Hepatocyte (in vitro differentiated cells): Measurements from ENCODE around the gene AKAP13. TPM values are rescaled to one million over a fixed set of nuclear protein-coding genes. Genes with fewer than 3 reads are reported as not detected.

Source experiments
- DNase-seq: peaks from one replicate; pipeline ENCODE4 v3.0.0-alpha.2; 2016; ENCODE audit warnings: low spot score
- H2AFZ ChIP-seq: fragments of 200-600 bp; sonication (generic); 2 replicates; pipeline ENCODE4 v1.6.0; 2016; ENCODE audit warnings: antibody characterized with exemption, mild to moderate bottlenecking
- H3K27ac ChIP-seq: fragments of 200-600 bp; sonication (generic); 2 replicates; pipeline ENCODE4 v1.5.1; 2016; ENCODE audit warnings: mild to moderate bottlenecking
- H3K27me3 ChIP-seq: fragments of 200-600 bp; sonication (generic); 2 replicates; pipeline ENCODE4 v1.6.1; 2016
- H3K36me3 ChIP-seq: fragments of 200-600 bp; sonication (generic); replicated peaks from 2 replicates; pipeline ENCODE4 v1.5.1; 2016; ENCODE audit warnings: low read depth; ENCODE audit not compliant: insufficient read depth
- H3K4me1 ChIP-seq: fragments of 200-600 bp; sonication (generic); 2 replicates; pipeline ENCODE4 v1.5.1; 2016; ENCODE audit warnings: mild to moderate bottlenecking, moderate library complexity; ENCODE audit not compliant: insufficient read depth
- H3K4me2 ChIP-seq: fragments of 200-600 bp; sonication (generic); 2 replicates; pipeline ENCODE4 v1.6.0; 2016
- H3K4me3 ChIP-seq: fragments of 200-600 bp; sonication (generic); 2 replicates; pipeline ENCODE4 v1.5.1; 2016; ENCODE audit warnings: mild to moderate bottlenecking
- H3K79me2 ChIP-seq: fragments of 200-600 bp; sonication (generic); 2 replicates; pipeline ENCODE4 v1.6.0; 2017; ENCODE audit warnings: mild to moderate bottlenecking
- H3K9me2 ChIP-seq: fragments of 200-600 bp; sonication (generic); replicated peaks from 2 replicates; pipeline ENCODE4 v1.6.0; 2017; ENCODE audit warnings: mild to moderate bottlenecking; ENCODE audit not compliant: insufficient read depth
- H3K9me3 ChIP-seq: fragments of 200-600 bp; sonication (generic); 2 replicates; pipeline ENCODE4 v1.5.1; 2016; ENCODE audit warnings: low read depth, mild to moderate bottlenecking
- H4K20me1 ChIP-seq: fragments of 200-600 bp; sonication (generic); 2 replicates; pipeline ENCODE4 v1.6.0; 2016; ENCODE audit warnings: mild to moderate bottlenecking; ENCODE audit not compliant: insufficient read depth, poor library complexity, severe bottlenecking
- EZH2 ChIP-seq: fragments of 200-600 bp; sonication (generic); IDR thresholded peaks from 2 replicates; pipeline ENCODE4 v1.6.1; 2016; ENCODE audit warnings: antibody characterized with exemption, mild to moderate bottlenecking, borderline replicate concordance
- EZH2phosphoT487 ChIP-seq: fragments of 200-600 bp; sonication (generic); IDR thresholded peaks from one replicate; pipeline ENCODE4 v1.6.1; 2018; ENCODE audit warnings: antibody characterized with exemption, mild to moderate bottlenecking, low read depth, moderate library complexity; ENCODE audit not compliant: unreplicated experiment, severe bottlenecking
- WGBS: methylation state at CpG from one replicate; pipeline ENCODE4 v1.1.6; 2016; ENCODE audit warnings: low lambda C conversion rate; ENCODE audit errors: missing lambda C conversion rate; 5-methylcytosine and 5-hydroxymethylcytosine counted together
- polyA plus RNA-seq: library from polyadenylated mRNA; unstranded; fragments of >200 nt; fragmentation: Nextera tagmentation; extraction: Ambion mirVana; gene quantifications from 2 replicates; pipeline ENCODE4 v1.2.1, GENCODE V29; 2016
- total RNA-seq: library from RNA; depleted of rRNA; stranded (reverse); fragments of >200 nt; gene quantifications from 2 replicates; pipeline ENCODE4 v1.2.3, GENCODE V29; 2014
- TF ChIP-seq, protein P1 (sequence below): fragments of 200-600 bp; sonication (generic); IDR thresholded peaks from 2 replicates; pipeline ENCODE4 v1.5.1; 2016; ENCODE audit warnings: antibody characterized with exemption, mild to moderate bottlenecking; ENCODE audit not compliant: poor library complexity

AKAP13 gene
- total and polyA plus RNA-seq, 2 experiments from 2014 or later: 55.6 to 80.9 TPM

DNA sequence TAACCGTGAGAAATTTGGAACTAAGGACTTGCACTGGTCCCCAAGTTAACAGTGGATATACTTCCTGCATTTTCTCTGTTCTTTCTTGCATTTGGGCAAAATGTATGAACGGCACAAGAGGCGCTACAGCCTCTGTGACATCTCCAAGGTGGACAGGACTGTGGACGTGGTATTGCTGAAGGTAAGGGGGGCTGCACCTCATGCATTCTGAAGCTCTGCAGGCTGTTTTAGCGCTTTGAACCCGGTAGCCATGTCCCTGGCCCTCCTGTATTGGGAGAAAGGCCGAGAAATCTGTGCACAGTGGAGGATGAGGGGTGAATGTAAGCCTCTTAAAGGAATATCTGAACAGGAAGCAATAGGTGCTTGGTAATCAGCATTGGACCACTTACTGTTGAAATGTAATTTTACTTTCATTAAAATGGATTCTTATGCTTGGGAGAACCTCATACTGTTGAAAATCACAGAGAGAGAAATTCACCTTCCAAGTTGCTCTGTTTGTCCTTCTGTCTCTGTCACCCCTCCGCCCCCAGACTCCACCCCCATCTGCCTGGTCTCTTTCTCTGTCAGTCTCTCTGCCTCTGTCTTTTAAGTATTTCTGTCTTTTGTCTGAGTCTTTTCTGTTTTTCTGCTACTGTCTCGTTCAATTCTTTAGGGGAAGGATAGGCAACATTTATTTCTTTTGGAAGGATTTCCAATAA, 239.7 kb downstream of the AKAP13 start:
- peaks cover 57% of the 10 kb centered on the region for H3K79me2 ChIP-seq
- peaks cover 6% of the 10 kb centered on the region for H4K20me1 ChIP-seq
- peak overlapping the region; percentile 74 for H3K4me2 ChIP-seq
- H2AFZ ChIP-seq: no peak overlapping the region
- H3K9me3 ChIP-seq: no peaks in the 10 kb centered on the region
- peaks cover 77% of the 10 kb centered on the region for H3K4me1 ChIP-seq
- no peak for DNase-seq
- TF ChIP-seq, protein P1, sequence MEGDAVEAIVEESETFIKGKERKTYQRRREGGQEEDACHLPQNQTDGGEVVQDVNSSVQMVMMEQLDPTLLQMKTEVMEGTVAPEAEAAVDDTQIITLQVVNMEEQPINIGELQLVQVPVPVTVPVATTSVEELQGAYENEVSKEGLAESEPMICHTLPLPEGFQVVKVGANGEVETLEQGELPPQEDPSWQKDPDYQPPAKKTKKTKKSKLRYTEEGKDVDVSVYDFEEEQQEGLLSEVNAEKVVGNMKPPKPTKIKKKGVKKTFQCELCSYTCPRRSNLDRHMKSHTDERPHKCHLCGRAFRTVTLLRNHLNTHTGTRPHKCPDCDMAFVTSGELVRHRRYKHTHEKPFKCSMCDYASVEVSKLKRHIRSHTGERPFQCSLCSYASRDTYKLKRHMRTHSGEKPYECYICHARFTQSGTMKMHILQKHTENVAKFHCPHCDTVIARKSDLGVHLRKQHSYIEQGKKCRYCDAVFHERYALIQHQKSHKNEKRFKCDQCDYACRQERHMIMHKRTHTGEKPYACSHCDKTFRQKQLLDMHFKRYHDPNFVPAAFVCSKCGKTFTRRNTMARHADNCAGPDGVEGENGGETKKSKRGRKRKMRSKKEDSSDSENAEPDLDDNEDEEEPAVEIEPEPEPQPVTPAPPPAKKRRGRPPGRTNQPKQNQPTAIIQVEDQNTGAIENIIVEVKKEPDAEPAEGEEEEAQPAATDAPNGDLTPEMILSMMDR: no peak
- TF ChIP-seq EZH2: no peak
- no peak for TF ChIP-seq EZH2phosphoT487
- no peaks in the 10 kb centered on the region for H3K36me3 ChIP-seq
- no peaks in the 10 kb centered on the region for H3K27me3 ChIP-seq
- H3K9me2 ChIP-seq: no peaks in the 10 kb centered on the region
- 76% methylated on average over 9 of the region's 9 CpGs for WGBS
- H3K4me3 ChIP-seq: no peak overlapping the region
- peak overlapping the region; percentile 67 for H3K27ac ChIP-seq

DNA sequence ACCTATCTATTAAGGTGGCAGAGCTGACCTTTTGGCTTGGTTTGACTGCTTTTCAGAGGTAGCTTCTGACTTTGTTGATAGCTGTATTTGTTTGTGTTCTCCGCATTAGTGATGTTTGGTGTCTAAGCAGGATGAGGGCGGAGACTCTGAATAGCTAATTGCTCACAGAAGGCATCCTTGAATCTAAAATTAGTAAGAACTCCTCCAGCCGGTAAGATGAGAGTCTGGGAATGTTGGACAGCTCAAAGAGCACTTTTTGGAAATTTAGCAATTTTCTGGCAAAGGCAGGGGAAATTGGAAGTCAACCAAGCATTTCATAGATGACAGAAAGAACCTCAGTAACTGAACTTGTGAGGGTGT, 240.3 kb downstream of the AKAP13 start:
- 68% methylated on average over 3 of the region's 3 CpGs for WGBS
- no peak for DNase-seq
- TF ChIP-seq EZH2phosphoT487: no peak
- TF ChIP-seq, protein P1: no peak
- TF ChIP-seq EZH2: no peak
- H3K36me3 ChIP-seq: no peaks in the 10 kb centered on the region
- no peak overlapping the region for H2AFZ ChIP-seq
- no peaks in the 10 kb centered on the region for H3K27me3 ChIP-seq
- H3K27ac ChIP-seq: peak overlapping the region; percentile 67
- peaks cover 6% of the 10 kb centered on the region for H4K20me1 ChIP-seq
- no peaks in the 10 kb centered on the region for H3K9me2 ChIP-seq
- H3K4me2 ChIP-seq: peak overlapping the region; percentile 74
- H3K4me1 ChIP-seq: peaks cover 79% of the 10 kb centered on the region
- peaks cover 58% of the 10 kb centered on the region for H3K79me2 ChIP-seq
- H3K9me3 ChIP-seq: no peaks in the 10 kb centered on the region
- no peak overlapping the region for H3K4me3 ChIP-seq

DNA sequence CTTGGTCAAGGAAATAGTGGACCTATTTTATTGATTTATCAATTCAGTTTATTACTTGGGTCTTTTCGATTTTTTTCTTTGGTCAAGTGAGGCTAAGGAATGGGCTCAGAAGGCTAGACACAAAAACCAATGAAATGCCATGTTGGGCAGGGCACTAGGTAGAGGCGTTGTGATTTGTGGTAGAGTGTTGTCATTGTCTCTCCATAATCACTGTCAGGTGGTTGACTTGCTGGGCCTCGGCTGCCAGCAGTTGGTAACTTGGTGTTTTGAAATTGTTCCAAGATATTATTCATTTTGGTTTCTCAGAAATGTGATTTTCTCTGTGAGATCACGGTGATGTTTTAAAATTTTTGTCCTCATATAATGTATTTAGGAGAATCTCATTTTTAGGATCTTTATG, 240.7 kb downstream of the AKAP13 start:
- Histone ChIP-seq H3K4me1 (peaks cover 79% of the 10 kb centered on the region), H3K27ac (no peak overlapping the region), H3K4me2 (peak overlapping the region; percentile 74)

More for the DNA sequence above, 240.7 kb downstream of the AKAP13 start:
- Histone ChIP-seq H3K27me3 (no peaks in the 10 kb centered on the region), H3K4me3 (peak overlapping the region; percentile 5), H3K36me3 (no peaks in the 10 kb centered on the region), H3K9me3 (no peaks in the 10 kb centered on the region), H2AFZ (no peak overlapping the region), H3K9me2 (no peaks in the 10 kb centered on the region), H4K20me1 (peaks cover 6% of the 10 kb centered on the region), H3K79me2 (peaks cover 58% of the 10 kb centered on the region)
- DNase-seq: no peak
- 95% methylated on average over 4 of the region's 4 CpGs for WGBS
- TF ChIP-seq EZH2: no peak
- TF ChIP-seq, protein P1: no peak
- TF ChIP-seq EZH2phosphoT487: no peak
